Germinal center (tissue), 1 donor: Measurements from ENCODE around the gene RIC1.
"Not testable (repeated sequence)": the region's sequence is repeated elsewhere in the genome, so short reads cannot be mapped to it uniquely, and the experiment has no call there.

Experiments
- DNase-seq: peaks from one replicate; pipeline ENCODE4 v3.0.0; 2012; ENCODE audit warnings: mixed read lengths, low spot score

The RIC1 gene

GRCh38 chr9:5628530-5629311, at the start of gene RIC1:
Gene RIC1 (plus strand): TSS chr9:5629107. CDS start chr9:5629310, 203 bp downstream.
- DNase-seq, result peak; percentile 95

GRCh38 chr9:5579881-5580280, 49.0 kb upstream of the RIC1 start:
- DNase-seq, result no peak

GRCh38 chr9:5580650-5581049, 48.3 kb upstream of the RIC1 start:
- no peak for DNase-seq

- not testable (repeated sequence) for DNase-seq
Observed at GRCh38 chr9:5581706-5582105, 47.2 kb upstream of the RIC1 start.

GRCh38 chr9:5582835-5583195, 46.1 kb upstream of the RIC1 start:
- DNase-seq, result peak; percentile 49

- no peak for DNase-seq
Observed at GRCh38 chr9:5586391-5586802, 42.5 kb upstream of the RIC1 start.

- no peak for DNase-seq
Observed at GRCh38 chr9:5587024-5587423, 41.9 kb upstream of the RIC1 start.

GRCh38 chr9:5592231-5592630, 36.7 kb upstream of the RIC1 start:
- DNase-seq, result no peak

GRCh38 chr9:5592904-5593303, 36.0 kb upstream of the RIC1 start:
- no peak for DNase-seq

- peak; percentile 38 for DNase-seq
Observed at GRCh38 chr9:5593904-5594303, 35.0 kb upstream of the RIC1 start.

- DNase-seq, result no peak
Observed at GRCh38 chr9:5596173-5596572, 32.7 kb upstream of the RIC1 start.

GRCh38 chr9:5608298-5609225, 20.3 kb upstream of the RIC1 start:
- DNase-seq, result no peak

- no peak for DNase-seq
Observed at GRCh38 chr9:5609226-5609596, 19.7 kb upstream of the RIC1 start.

GRCh38 chr9:5610491-5610890, 18.4 kb upstream of the RIC1 start:
- DNase-seq, result no peak

- no peak for DNase-seq
Observed at GRCh38 chr9:5611321-5612184, 17.4 kb upstream of the RIC1 start.

- DNase-seq, result no peak
Observed at GRCh38 chr9:5612185-5612530, 16.7 kb upstream of the RIC1 start.

GRCh38 chr9:5614192-5614591, 14.7 kb upstream of the RIC1 start:
- no peak for DNase-seq

GRCh38 chr9:5614985-5615384, 13.9 kb upstream of the RIC1 start:
- DNase-seq, result no peak

GRCh38 chr9:5617749-5618148, 11.2 kb upstream of the RIC1 start:
- DNase-seq, result peak; percentile 66

GRCh38 chr9:5620494-5620893, 8.4 kb upstream of the RIC1 start:
- DNase-seq, result no peak

GRCh38 chr9:5621327-5621726, 7.6 kb upstream of the RIC1 start:
- DNase-seq, result no peak

GRCh38 chr9:5622016-5622415, 6.9 kb upstream of the RIC1 start:
- DNase-seq, result no peak
